SKM-1 (cell line): Measurements from ENCODE around the gene WDR49.
A peak's percentile ranks its signal among the peaks of the same experiment; 100 is the strongest.

ENCODE experiments used
- DNase-seq: peaks from one replicate; lab custom pipeline; 2025; ENCODE audit not compliant: unreplicated experiment; lab: John Stamatoyannopoulos, UW

Gene WDR49

DNA sequence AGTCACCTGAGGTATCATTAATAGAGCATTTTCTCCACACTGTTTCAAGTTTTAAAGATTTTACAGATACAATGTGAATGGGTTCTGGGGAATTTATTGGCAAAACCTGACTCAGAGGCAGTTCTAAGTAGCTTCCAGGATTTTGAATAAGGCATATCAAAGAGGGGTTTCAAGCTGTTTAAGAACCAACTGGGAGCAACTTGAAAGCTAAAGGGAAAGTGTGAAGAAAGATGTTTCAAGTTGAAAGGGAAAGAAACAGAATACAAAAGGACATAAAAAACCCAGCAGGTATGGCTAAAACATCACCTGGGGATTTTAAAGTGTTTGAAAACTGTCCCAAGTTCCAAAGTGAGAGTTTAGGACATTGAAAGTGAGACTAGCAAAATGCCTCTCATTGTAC is 162.1 kb downstream of the WDR49 start:
- no peak for DNase-seq

DNA sequence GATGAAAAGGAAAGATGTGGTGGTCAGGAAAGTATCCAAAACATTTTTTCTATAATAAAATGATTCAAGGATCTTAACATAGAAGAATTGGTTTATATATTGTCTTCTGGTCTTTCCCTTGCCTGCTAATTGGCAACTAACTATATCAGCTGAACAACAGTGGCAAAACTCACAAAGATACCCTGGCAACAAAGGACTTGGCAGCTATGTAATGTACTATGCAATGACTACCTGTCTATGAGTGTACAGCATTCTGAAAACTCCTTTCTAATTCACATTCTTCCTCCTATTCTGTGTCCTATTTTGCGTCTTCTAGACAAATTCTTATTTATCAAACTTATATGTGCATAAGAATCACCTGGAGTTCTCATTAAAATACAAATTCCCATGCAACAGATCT is 164.2 kb downstream of the WDR49 start:
- no peak for DNase-seq

DNA sequence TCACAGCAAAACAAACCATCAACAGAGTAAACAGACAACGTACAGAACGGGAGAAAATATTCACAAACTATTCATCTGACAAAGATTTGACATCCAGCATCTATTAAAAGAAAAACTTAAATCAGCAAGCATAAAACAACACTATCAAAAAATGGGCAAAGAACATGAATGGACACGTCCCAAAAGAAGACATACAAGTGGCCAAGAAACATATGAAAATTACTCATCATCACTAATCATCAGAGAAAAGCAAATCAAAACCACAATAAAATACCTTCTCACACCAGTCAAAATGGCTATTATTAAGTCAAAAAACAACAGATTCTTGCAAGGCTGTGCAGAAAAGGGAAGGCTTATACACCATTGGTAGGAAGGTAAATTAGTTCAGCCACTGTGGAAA is 166.2 kb downstream of the WDR49 start:
- DNase-seq, result no peak

DNA sequence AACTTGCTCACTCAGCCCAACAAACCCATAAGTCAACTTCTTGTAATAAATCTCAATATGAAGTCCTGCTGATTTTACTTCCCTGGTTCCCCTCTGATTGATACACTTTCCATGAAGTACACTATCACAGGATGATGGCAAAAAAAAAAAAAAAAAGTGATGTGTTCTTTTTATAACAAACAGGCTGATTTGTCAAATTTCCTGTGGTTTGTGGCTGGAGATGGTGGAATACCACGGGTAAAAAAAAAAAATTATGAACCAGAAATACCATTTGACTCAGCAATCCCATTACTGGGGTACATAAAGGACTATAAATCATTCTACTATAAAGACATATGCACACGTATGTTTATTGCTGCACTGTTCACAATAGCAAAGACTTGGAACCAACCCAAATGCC is 169.2 kb downstream of the WDR49 start:
- DNase-seq, result no peak

DNA sequence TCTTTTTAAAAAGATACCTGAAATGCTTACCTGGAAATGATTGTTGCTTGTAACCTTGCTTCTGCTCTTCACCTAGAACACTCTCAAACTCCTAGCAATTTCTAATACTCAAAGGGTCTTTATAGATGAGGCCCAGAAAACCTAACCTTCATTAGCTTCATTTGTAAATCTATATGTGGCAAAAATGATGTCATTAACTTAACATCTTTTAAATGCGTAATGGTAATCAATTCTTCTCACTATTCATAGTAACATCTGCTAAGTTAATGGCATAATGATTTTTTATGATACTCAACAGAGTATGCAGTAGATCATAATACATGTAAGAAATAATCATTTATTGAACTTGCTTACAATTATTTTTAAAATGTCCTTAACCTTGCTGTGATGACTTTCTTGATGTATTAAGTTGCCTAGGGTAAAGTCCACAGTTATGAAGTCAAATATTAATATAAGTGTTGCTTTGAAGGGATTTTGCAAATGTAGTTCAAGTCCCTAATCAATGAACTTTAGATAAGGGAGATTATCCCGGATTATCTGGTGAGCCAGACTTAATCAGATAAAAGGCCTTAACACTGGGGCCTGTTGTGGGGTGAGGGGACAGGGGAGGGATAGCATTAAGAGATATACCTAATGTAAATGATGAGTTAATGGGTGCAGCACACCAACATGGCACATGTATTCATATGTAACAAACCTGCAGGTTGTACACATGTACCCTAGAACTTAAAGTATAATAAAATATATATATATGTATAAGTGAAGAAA is 169.8 kb downstream of the WDR49 start:
- no peak for DNase-seq

DNA sequence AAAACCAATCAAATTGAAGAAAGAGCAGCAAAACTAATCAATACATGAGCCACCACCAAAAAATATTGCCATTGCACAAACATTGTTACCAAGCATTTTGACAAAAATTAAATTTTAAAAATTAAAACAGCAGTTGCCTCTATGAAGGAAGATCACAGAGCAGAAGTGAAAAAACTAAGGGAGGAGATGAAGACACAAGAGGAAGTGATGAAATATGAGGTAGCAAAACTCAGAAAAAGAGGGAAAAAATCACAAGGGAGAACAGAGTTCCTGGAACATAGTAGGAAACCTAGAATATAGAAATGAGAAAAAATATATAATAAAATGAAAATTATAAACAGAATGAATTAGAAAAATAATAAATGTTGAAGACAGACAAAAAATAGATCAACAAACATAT is 172.6 kb downstream of the WDR49 start:
- DNase-seq, result peak; percentile 23

DNA sequence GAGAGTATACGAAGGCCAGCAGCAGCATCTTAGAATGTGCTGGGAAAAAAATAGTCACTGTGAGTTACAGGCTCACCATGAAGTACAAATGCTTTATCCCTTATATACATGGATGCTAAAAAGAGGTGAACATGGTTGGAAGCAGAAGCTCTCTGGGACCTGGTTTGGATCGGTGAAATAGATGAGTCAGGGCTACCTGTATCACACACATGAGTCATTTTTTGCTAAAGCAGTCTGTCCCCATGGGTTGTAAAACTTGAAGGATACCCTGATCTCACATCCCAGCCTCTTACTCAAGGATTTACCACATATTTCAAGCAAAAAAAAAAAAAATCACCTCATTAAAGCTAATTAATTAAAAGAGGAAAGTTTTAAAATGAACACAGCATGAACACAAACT is 173.0 kb downstream of the WDR49 start:
- DNase-seq, result no peak

DNA sequence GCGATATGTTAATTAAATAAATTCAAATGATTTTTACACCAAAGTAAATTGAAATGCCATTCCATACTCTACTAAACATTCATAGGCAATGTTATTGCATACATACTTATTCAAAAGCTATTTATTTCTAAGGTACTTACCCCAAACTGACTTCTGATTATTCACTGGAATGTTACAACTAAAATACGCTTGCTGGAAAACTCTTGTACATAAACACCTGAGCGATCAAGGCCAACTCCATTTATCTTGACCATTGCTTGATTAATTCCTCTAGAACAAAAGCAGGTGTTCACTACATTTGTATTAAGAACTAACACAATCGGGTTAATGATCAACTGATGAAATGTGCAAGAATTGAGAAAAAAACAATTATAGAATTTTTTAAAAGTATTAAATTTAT is 179.9 kb downstream of the WDR49 start, which contains the start of gene SERPINI2:
TSS of gene SERPINI2 (minus strand) at position 180 of the 400 bp plus-strand sequence. CDS start 2,208 bp downstream, outside the sequence.
- no peak for DNase-seq

DNA sequence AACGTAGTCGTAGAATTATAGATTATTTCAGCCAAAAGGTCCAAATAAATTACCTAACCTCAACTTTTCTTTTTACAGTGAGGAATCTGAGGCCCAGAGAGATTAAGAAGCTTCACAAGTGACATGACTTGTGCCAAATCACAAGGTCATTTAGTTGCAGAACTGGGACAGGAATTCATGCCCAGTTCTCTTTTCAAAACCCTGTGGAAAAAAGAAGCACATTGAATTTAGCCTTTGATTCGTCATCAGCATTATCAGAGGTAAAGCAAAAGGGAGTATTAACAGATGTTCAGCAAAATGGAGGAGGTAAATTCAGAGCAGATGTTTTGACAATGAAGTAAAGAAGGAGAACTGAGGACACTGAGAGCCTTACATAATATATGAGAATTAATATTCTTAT is 184.4 kb downstream of the WDR49 start:
- no peak for DNase-seq

DNA sequence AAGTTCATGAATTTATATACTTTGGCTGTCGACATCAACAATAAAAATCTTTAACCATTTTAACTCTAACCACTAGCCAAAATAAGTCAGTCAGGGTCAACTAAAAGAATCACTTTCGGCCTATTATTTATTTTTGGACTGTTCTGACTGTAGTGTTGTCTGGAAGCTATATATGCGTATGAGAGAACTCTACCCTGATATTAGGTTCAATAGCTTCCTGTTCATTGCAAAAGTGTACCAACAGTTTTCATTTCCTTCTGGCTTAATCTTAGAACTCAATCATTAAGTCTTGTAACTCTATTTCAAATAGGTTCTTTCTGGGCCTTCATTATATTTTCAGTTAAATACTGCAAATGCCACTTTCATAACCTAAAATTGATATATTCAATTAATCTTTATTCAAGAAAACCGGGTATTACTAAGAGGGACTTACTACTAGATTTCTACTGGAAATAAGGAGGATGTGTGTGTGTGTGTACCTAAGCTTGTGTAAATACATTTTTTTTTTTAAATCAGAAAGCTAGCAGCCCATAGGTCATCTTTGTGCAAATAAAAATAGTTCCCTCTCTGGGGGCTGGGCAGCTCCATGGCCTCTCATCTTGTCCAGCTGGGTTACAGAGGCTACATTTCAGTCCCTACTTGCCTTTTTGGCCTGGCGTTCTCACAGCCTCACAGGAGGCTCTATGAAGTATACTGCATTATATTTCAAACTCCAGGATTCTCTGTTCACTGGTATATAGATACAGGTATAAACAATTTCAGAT is 185.7 kb downstream of the WDR49 start:
- no peak for DNase-seq

DNA sequence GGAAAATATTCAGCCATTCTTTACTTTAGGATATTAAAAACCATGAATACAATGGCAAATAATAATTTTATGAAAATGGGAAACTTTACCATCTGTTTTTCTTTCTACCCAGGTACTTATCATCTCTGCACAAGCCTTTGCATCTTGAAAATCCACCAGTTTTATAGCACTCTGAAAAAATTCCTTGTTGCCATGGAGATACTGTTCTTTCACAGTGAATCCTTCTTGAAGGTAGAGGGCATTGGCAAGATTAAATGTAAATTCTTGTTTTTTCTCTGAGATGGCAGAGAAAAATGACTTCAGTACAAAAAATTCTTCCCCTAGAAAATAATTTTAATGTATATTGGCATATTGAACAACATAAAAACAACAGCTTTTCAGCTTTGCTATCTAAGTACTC is 186.8 kb downstream of the WDR49 start:
- DNase-seq, result no peak

DNA sequence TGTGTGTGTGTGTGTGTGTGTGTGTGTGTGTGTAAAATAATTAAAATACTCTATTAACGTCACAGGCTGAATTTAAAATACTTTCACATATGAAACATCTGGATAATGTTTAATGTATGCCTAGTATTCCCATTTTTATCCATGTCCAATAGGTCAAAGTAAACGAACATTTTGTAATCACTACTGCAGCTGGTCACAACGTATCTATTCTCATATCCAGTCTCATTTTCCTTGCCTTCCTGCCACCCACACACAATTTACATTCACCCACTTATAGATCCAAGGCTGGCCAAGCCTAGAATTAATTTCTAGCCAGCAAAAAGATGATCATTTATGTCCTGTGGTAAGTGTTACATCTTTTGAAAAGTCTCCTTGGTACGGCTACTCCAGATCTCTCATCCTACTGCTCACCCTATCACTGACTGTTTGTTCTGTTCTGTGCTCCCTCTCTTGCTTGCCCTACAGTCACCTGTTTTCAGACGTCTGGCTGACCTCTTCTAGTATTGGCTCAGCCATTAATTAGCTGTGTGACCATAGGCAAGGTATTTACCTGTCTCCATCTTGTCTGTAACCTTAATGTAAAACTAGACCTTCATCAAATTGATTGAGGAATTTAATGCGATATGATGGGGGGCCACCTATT is 197.5 kb downstream of the WDR49 start:
- no peak for DNase-seq

DNA sequence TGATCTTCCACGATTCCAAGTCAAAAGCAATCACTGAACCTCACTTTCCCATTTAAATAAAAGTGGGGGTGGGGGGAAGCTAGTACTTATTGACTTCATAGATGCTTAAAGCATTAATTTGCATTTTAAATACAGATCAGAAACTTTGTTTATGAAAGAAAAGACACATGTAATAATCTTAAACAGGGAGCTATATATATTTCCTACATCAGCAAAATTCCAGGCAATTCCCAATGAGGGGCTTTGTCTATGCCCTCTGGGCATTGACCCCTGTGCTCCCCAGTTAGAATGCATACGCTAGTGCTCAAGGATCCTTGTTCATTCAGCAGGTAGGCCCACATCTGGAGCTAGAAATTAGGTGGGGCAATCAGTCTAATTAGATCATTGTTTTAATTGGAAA is 199.9 kb downstream of the WDR49 start:
- DNase-seq, result no peak

DNA sequence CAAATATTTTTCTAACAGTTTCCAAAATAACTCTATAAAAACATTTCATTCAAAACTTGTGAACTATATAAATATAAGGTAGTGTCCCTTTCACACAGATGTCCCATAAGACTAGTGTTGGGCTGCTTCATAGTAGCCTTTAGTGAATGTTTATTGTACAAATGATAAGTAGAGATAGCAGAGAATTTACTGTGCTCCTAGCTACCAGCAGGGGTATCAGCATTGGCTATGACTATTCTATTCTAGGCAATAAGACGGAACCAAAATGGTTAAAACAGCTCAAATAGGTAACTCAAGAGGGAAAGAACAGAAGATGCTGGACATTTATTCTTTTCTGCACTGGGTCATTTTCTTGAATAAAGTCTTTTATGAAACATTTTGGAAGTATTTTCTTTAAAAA is 202.5 kb downstream of the WDR49 start:
- DNase-seq, result no peak

DNA sequence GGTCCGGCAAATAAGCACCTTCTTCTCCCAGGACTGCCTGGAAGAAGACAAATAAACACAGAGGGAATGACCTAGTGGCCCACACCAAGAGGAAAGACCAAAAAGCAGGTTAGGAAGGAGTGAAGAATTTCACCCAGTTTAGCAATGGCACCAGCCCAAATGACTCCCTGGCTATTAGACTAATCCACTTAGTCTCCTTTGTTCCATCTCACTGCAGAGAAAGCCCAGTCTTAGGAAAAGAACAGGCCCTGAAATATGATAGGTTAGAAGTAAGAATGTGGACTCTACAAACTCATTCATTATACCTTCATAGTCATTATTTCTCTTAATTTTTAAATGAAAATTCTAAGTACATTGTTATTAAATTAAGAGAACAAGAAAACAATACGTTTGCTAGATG is 203.1 kb downstream of the WDR49 start:
- DNase-seq, result no peak

DNA sequence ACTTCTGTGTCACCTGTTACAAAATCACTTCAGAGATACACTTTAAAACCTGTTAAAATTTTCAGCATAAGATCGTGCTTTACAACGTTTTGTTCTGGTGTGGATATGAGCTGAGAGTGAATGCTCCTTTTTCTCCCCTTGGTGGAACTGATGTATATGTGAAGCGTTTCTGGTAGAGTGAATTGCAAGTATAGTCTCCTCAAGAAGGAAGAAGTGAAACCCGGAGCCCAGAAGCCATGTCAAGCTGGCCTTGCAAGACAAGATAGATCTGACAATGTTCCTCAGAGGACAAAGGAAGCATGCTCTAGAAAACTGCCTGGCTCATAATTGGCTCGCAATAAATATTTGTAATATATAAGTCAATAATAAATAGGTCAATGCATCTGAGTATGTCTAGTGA is 203.5 kb downstream of the WDR49 start:
- DNase-seq, result no peak

DNA sequence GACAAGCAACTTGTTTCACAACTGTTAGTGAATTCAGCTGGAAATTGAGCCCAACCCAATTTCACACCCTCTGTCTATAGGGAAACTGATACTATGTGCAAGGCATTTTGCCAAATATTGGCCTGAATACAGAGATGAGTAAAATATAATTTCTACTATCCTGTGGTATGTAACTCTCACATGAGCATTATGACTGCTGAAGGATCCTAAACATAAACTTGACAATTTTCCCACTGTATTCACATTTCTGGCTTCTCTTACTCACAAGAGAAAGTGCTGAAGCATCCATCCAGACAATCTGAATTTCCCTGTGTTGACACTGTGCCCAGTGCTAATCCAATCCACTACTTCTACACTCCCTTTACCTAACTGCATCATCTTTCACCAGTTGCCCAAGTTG is 208.3 kb downstream of the WDR49 start:
- no peak for DNase-seq

DNA sequence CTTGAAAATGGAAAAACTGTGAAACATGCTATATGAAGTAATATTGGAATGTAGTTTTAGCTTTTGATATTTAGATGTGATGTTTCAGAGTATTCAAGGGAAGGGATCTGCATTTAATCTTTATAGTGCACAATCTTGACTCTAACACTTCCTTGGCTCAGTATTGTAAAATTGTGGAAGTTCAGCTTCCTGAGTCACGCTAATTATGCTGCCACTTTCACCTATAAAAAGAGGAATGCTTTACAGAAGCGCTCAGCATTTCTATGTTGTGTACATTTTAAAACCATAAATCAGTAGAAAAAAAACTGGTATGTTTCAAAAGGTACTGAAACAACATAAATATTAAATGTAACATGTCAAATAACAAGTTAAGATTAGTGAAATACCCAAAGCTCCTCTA is 212.5 kb downstream of the WDR49 start:
- no peak for DNase-seq

DNA sequence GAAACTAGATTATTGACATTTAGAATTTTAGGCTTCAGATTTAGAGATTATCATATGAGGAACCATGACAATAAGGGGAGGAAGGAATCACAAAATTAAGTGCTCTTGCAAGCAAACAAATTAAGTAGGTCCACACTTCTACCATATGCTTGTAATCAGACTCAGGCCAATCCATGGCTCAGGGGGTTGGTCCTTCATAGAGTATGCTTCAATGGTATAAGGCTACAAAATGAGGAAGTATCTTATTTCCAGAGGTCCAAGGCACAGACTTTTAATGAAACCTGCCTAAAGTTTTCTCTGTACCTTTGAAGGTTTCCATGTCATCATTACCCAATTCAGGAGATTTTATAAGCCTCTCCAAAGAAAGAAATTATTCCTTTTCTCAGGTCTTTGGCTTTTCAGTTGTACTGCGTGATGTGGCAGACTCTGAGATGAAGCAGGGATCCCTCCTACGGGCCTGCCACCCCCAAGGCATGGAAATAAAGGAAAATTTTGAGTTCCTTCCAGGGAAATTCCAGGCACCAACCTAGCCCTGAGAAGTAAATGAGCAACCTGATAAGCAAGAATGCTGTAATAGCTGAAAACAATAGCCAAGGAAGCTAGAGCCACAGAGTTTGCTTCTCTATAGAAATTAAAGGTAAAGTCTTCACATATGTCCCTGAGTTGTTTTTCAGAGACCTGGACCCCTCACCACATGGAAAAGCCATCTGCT is 216.2 kb downstream of the WDR49 start:
- DNase-seq, result no peak
